ENCODE data around the gene PCGF5. TPM values are rescaled to one million over a fixed set of nuclear protein-coding genes. Genes with fewer than 3 reads are reported as not detected.

The PCGF5 gene
- total and polyA plus RNA-seq, 2 of the 8 experiments (the other 6 are each of a cell fraction or from before 2014, with no cell fraction given) = 5.8 to 8.4 TPM

- TF ChIP-seq CHD7 (IDR thresholded peaks at IDR 0.05; ENCODE audit: insufficient replicate concordance, low read length) = no peak
- TF ChIP-seq SUZ12 (IDR thresholded peaks at IDR 0.05; ENCODE audit: low read length) = no peak
- TF ChIP-seq SIX5 (IDR thresholded peaks at IDR 0.05; ENCODE audit: low read depth, low read length) = no peak
- TF ChIP-seq SRF (IDR thresholded peaks at IDR 0.05; ENCODE audit: low read depth, low read length) = no peak
- TF ChIP-seq GTF2F1 (IDR thresholded peaks at IDR 0.05; ENCODE audit: borderline replicate concordance, low read depth, low read length) = no peak
- TF ChIP-seq RFX5 (IDR thresholded peaks at IDR 0.05; ENCODE audit: borderline replicate concordance, low read depth, low read length) = no peak
These were observed 36.8 kb downstream of the PCGF5 start (continued) for GRCh38 chr10:91257310-91257709.
